ENCODE results near the gene SPTBN5. TPM values are rescaled to one million over a fixed set of nuclear protein-coding genes. Genes with fewer than 3 reads are reported as not detected.

The SPTBN5 gene
- total RNA-seq, 1 donor from 2014 or later: 1.7 TPM

GRCh38 chr15:41903782-41904181, 9.9 kb upstream of the SPTBN5 start:
- no peak for DNase-seq

DNA sequence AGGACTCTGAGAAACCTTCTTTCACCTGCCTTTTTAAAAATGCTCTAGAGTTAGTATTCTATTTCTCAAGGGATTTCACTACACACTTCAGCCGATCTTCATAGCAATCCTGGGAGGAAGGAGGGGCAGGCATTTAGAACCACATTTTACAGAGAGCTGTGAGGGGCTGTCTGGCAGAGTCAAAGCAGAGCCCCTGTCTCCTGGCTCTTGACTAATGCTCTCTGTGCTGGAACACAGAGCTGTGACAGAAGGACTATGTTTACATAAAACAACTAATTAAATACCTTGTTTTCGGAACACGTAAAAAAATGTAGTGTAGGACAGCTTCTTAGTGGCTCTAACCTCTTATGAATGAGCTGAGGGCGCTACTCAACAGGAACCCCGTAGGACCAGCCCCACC, 7.6 kb upstream of the SPTBN5 start:
- DNase-seq: no peak

- no peak for DNase-seq
Measured at GRCh38 chr15:41900526-41901380, 6.9 kb upstream of the SPTBN5 start.

GRCh38 chr15:41899854-41900442, 6.1 kb upstream of the SPTBN5 start:
- no peak for DNase-seq

DNA sequence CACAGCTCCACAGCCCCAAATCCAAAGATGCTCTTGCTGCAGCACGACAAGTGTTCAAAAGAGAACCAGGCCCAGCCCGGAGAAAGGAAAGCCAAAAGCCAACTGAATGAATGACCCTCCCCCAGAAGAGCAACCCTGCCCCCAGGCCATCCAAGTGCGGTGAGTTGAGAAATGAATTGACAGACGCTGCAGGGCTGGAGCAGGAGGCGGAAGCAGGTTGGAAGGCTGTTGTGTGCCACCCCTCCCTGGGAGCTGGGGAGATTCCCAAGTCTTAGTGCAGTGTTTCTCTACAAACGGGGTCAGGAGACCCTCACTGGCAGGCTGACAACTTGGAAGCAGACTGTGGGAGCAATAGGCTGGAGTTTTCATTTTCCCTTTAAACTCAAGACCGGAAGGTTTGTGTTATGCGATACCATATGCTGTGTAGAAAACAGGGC, 3.5 kb upstream of the SPTBN5 start:
- DNase-seq: no peak

- no peak for DNase-seq
Measured at GRCh38 chr15:41896566-41896965, 2.7 kb upstream of the SPTBN5 start.

GRCh38 chr15:41895957-41896356, 2.1 kb upstream of the SPTBN5 start:
- DNase-seq: no peak

DNA sequence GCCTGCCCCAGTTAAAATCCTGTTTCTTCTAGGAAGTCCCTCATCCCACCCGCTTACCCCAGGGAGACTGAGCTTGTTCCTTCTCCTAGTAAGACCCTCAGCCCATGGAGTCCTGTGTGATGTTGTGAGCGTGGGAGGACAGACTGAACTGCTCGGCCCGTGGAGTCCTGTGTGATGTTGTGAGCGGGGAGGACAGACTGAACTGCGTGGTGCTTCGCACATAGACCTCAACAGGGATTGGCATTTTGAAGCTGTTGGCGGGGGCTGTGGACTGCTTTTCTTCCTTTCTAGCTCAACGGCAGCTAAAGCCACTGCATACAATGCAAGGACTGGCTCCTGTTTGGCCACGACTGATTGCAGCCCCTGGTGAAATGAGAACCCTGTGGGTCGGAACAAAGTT, 1.6 kb upstream of the SPTBN5 start:
- DNase-seq: no peak

- DNase-seq: no peak
Measured at GRCh38 chr15:41894791-41895463, 1.1 kb upstream of the SPTBN5 start.

- DNase-seq: no peak
Measured at GRCh38 chr15:41894251-41894790, 468 bp upstream of the SPTBN5 start.

DNA sequence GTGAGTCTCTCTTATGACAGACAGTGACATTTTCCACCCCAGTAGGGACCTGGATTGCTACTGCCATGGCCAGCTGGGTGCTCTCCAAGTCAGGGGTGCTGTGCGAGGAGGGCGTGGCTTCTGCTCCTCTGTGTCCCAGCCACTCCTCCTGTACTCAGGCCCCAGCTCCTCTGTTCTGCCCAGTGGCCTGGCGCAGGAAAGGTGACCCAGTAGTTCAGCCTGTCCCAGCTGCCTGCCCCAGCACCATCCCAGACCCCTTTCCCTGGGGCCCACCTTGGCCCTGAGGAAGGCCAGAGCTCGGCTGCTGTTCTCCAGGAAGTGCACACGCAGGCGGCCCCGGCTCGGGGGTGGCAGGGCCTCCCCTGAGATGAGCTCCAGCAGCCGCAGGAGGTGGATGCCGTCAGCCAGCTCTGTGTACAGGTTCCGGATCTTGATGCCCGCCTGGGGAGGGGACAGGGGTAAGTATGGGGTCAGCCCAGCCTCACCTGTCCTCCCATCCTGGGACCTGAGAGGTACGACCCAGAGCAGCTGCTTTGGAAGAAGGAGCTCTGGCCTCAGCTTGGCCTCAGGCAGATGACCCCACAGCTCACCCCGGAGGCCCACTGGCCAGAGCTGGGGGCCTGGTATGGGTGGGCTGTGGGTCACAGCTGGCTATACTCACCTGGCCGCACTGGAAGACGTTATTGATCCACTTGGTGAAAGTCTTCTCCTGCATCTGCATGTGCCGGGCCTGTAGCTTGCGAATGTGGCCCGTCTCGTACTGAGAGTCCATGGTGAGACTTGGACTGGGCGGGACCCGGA, 1.0 kb downstream of the SPTBN5 start:
- DNase-seq: no peak

GRCh38 chr15:41891946-41892345, 1.9 kb downstream of the SPTBN5 start:
- no peak for DNase-seq

DNA sequence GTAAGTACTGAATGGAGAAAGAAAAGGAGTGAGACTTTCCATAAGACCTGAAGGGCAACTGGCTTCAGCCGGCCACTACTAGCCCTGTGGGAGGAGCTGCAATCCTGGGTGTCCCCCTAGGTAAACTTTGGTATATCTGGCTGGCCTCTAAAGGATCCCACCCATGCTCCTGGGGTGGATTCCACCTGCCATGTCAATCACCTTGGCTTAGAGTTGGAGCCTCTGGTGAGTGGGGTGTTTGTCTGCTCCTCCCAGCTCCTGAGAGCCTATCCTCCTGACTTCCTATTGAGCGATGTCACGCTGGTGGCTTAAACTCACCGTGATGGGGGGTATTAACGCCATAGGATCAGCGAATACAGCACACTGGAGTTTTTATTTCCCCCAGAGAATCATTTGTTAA, 2.6 kb downstream of the SPTBN5 start:
- DNase-seq: no peak

DNA sequence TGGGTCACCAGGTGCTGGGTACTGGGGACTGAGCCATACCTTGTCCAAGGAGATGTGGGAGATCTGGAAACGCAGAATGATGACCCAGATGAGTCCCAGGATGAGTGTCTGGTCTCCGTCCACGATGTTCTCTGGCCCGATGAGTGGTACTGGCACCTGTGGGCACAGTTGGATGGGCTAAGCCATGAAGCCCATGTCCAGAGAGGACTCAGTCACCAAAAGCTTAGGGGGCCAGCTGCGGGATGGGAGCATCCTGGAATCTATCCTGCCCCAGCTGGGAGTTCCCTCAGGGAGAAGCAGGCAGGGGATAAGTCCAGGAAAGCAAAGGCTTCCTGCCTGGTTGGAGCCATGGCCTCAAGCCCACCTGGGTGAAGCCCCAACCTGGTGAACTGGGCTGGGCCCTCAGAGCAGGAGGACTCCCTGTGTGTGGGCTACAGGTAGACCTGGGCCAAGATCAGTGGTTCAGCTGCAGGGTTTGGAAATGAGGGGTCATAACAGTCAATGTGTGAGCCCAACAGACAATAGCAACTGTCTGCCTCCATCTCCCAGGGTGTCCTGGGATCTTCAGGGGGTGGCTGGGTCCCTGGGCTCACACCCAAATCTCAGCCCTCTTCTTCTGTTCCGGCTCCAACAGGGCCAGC, 3.7 kb downstream of the SPTBN5 start:
- DNase-seq: no peak

DNA sequence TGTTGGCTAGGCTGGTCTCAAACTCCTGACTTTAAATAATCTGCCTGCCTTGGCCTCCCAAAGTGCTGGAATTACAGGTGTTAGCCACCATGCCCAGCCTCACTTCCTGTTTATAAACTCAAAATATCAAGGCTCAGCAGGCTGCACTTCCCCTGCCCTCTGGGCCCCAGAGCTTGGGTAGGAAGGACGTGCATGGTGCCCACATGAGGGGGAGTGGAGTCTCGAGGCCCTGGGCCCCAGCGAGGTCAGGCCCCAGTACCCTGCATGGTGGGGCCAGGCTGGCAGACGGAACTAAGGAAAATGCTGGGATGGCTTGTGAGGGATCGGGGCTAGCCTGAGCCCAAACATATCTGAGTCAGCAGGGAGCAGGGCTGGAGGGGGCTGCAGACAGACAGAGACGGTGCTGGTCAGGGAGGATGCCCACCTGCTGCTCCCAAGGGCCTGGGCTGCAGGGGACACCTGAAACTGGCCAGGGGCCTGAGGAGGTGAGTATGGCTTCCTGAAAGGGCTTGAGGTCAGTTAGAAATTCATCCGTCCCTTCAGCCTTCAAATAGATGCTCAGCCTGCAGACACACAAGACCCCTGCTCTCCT, 5.1 kb downstream of the SPTBN5 start:
- DNase-seq: no peak

- no peak for DNase-seq
Measured at GRCh38 chr15:41887893-41888292, 6.0 kb downstream of the SPTBN5 start.

DNA sequence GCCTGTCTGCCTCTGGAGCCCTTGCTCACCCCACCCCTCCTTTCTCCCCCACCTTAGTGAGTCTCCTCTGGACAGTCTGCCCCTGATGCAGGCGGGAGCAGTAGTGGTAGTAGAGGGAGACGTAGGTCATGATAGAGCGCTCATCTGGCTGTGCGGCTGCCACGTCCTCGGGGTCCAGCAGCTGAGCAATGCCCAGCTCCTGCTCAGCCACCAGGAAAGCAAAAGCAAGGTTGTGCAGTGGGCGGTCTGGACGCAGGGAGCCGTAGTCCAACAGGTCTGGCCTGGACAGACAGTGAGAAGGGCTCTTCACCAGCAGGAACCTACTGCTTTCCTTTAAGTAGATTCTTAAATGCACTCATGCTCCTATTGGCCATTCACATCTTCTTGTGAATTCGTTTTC, 6.7 kb downstream of the SPTBN5 start:
- DNase-seq: no peak

DNA sequence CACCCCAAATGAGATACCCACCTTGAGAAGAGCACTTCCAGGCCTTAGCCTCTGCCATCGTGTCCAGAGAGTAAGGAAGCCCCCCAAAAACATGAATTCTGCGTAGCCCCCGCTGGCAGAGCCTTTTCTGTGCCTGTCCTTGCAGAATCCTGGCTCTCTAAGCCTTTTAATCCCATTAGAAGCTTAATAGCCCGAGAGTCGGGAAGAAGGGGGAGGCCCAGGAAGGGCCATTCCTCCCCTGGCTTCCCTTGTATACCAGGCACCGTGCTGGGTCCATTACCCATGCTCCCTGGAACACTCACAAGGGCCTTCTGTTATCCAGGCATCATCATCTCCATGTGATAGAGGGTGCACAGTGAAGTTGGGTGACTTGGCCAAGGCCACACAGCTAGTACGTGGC, 7.1 kb downstream of the SPTBN5 start:
- DNase-seq: no peak

DNA sequence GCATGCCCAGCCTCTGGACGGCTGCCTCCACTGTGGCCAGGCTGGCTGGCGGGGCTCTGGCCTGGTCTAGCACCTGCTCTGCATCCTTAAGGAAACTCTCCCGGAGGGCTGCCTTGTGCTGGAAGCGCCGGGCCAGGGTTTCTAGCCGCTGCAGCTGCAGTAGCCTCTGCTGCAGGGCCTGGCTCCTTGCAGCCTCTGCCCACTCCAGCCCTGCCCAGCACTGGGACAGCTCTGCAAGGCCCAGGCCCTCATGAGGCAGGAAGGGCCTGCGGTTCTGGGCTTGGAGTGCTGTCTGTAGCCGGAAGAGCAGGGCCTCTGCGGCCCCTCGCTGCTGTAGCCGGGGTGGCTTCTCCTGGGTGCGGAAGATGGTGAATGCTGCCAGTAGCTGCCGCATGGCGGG, 8.0 kb downstream of the SPTBN5 start:
- DNase-seq: no peak

DNA sequence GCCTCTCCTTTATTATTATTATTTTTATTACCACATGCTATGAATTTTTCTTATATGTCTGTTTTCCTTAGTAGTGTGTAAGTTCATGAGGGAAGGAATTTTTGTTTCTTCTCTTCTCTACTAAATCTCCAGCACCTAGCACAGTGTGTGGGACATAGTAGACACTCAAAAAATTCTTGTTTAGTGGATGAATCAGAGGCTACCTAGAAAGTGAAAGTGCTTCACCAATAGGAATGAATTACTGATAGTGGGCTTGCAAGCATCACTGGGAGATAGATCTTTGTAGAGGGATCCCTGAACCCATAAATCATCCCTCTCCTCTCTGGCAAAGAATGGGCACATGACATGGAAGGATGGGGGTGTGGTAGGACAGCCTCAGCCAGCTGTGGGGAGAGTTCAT, 8.5 kb downstream of the SPTBN5 start:
- DNase-seq: no peak

DNA sequence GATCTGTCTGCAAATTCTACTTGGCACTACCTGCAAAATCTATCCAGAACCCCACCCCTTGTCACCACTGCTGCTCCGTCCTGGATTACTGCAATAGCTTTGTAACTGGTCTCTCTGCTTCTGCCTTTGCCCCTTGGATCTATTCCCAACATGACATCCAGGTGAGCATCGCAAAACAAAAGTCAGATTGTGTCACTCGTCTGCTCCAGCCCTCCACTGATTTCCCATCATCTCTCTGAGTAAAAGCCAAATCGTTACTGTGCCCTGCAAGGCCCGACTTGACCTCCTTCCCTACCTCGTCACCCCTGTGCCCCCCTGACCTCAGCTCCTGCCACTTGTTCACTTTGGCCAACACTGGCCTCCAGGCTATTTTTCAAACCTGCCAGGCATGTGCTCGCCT, 9.4 kb downstream of the SPTBN5 start:
- DNase-seq: no peak

DNA sequence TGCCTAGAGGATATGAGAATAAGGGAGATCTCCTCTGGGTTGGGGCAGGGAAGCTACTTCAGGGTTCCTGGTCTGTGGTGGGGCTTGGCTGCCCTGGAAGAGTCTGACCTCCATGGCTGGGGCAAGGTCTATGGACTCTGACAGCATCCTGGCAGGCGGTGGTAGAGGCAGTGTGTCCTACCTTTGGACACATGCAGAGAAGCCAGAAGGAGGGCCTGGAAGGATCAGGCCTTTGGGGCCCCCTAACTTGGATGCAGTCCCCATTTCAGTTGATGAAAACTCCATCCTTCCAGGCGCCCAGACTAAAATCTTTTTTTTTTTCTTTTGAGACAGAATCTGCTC, 10.4 kb downstream of the SPTBN5 start:
- no peak for DNase-seq

Data from skin of body (tissue), 2 donors.